PC-9 (cell line): Measurements from ENCODE around the gene NLRP1.

ENCODE experiments used
- EZH2 ChIP-seq: fragments of 200-600 bp; sonication (generic); IDR thresholded peaks from 2 replicates; pipeline ENCODE4 v1.8.0; 2017; ENCODE audit warnings: antibody characterized with exemption, low read depth
- TF ChIP-seq, protein P1 (sequence below): fragments of 200-600 bp; sonication (generic); conservative IDR thresholded peaks from 2 replicates; pipeline ENCODE4 v1.6.1; 2017; ENCODE audit warnings: mixed run types, antibody characterized with exemption, mild to moderate bottlenecking, moderate library complexity

DNA sequence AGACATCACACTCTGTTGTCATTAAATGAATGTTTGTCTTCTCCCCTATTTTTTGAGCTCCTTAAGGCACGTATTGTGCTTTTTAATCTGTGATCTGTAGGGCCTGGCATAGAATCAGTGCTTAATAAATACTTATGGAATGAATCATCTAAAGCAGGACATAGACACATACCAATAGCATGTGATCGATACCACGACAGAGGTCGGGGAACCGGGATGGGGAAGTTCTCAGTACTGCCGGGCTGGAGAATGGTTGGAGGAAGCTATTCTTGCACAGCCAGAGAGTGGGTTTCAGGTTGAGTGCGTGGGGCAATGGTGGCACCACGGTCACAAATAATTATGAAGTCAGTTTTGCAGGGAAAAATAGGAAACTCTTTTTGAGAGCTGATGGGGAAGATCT is 26.8 kb downstream of the NLRP1 start:
- TF ChIP-seq, protein P1, sequence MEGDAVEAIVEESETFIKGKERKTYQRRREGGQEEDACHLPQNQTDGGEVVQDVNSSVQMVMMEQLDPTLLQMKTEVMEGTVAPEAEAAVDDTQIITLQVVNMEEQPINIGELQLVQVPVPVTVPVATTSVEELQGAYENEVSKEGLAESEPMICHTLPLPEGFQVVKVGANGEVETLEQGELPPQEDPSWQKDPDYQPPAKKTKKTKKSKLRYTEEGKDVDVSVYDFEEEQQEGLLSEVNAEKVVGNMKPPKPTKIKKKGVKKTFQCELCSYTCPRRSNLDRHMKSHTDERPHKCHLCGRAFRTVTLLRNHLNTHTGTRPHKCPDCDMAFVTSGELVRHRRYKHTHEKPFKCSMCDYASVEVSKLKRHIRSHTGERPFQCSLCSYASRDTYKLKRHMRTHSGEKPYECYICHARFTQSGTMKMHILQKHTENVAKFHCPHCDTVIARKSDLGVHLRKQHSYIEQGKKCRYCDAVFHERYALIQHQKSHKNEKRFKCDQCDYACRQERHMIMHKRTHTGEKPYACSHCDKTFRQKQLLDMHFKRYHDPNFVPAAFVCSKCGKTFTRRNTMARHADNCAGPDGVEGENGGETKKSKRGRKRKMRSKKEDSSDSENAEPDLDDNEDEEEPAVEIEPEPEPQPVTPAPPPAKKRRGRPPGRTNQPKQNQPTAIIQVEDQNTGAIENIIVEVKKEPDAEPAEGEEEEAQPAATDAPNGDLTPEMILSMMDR: no peak
- TF ChIP-seq EZH2: no peak
